K562 (cell line): Measurements from ENCODE around the gene KIF26B. TPM values are rescaled to one million over a fixed set of nuclear protein-coding genes. Genes with fewer than 3 reads are reported as not detected.
A peak's percentile ranks its signal among the peaks of the same experiment; 100 is the strongest.

Experiments
- ATAC-seq: fragments of 200-7000 bp; cut with Tn5 transposase; 3 replicates; pipeline ENCODE4 v1.9.1; 2020; ENCODE audit warnings: moderate library complexity
- BruUV-seq: library from RNA; stranded (reverse); fragments of 400-500 nt; replicated peaks from 2 replicates; lab custom pipeline; 2021; lab: Mats Ljungman, UMichigan
- CTCF ChIA-PET: fragments of 300-600 bp; formaldehyde crosslinking; extraction: SDS; loops from one replicate; lab custom pipeline; 2021; ENCODE audit warnings: low intra/inter-chr PET ratio; lab: Yijun Ruan, JAX
- POLR2A ChIA-PET: fragments of 300-600, 350-650 bp; sonication (Branson Sonifier 250); formaldehyde crosslinking; extraction: SDS; loops from one replicate; lab custom pipeline; 2021; ENCODE audit warnings: antibody characterized with exemption, inconsistent platforms; lab: Yijun Ruan, JAX
- DNase-seq, 4 experiments: peaks; one replicate each; pipeline versions ENCODE4 v3.0.0 to v3.0.0-alpha.2; 2011 to 2018; ENCODE audit warnings: low spot score in 3 of 4, mixed read lengths in 3 of 4; ENCODE audit errors: extremely low read depth in 1 of 4
- FAIRE-seq: peaks from 2 replicates; lab custom pipeline; 2011; peaks lifted over from hg19 to GRCh38; lab: Jason Lieb, UNC
- H2AFZ ChIP-seq: 2 replicates; pipeline ENCODE4 v1.6.0; 2011; ENCODE audit warnings: low read depth, low read length, control low read depth, inconsistent platforms
- H3K27ac ChIP-seq: fragments of 200-600 bp; 3 replicates; pipeline ENCODE4 v1.8.0; 2011; ENCODE audit warnings: low read depth, mild to moderate bottlenecking, control low read depth, inconsistent platforms, low read length, moderate library complexity, mixed read lengths; ENCODE audit errors: extremely low read depth
- H3K27me3 ChIP-seq, 2 experiments: fragments of 300-600 bp in 1 of 2; 2 replicates in 1 of 2; 3 replicates in 1 of 2; pipeline versions ENCODE4 v1.6.0 to v1.8.0; 2011; ENCODE audit warnings: inconsistent platforms in 2 of 2, low read length in 2 of 2, mild to moderate bottlenecking in 1 of 2, mixed read lengths in 1 of 2, moderate library complexity in 1 of 2; ENCODE audit not compliant: control insufficient read depth in 2 of 2, insufficient read depth in 2 of 2
- H3K36me3 ChIP-seq: fragments of 300-600 bp; 3 replicates; pipeline ENCODE4 v1.8.0; 2011; ENCODE audit warnings: mild to moderate bottlenecking, low read length, inconsistent platforms; ENCODE audit not compliant: control insufficient read depth, insufficient read depth
- H3K4me1 ChIP-seq, 2 experiments: fragments of 200-600 bp in 1 of 2; replicated peaks in 1 of 2; 2 replicates in 1 of 2; 3 replicates in 1 of 2; pipeline versions ENCODE4 v1.5.1 to v1.8.0; 2011; ENCODE audit warnings: inconsistent platforms in 2 of 2, low read length in 2 of 2, mild to moderate bottlenecking in 1 of 2, mixed read lengths in 1 of 2, moderate library complexity in 1 of 2; ENCODE audit not compliant: control insufficient read depth in 2 of 2, insufficient read depth in 2 of 2
- H3K4me2 ChIP-seq: 2 replicates; pipeline ENCODE4 v1.6.1; 2011; ENCODE audit warnings: low read length, control low read depth, inconsistent platforms, mixed read lengths; ENCODE audit not compliant: insufficient read depth
- H3K4me3 ChIP-seq: fragments of 200-600 bp; sonication (generic), shearing (Covaris generic); 2 replicates; pipeline ENCODE4 v1.5.1; 2016; ENCODE audit warnings: control low read depth, inconsistent platforms
- H3K79me2 ChIP-seq: fragments of 200-600 bp; 3 replicates; pipeline ENCODE4 v1.8.0; 2011; ENCODE audit warnings: low read length, inconsistent platforms; ENCODE audit not compliant: control insufficient read depth, insufficient read depth
- H3K9ac ChIP-seq, 2 experiments: 2 replicates each; pipeline versions ENCODE4 v1.6.0 to v1.6.1; 2011; ENCODE audit warnings: low read depth in 2 of 2, low read length in 2 of 2, control low read depth in 1 of 2, inconsistent platforms in 1 of 2, mild to moderate bottlenecking in 1 of 2, mixed read lengths in 1 of 2; ENCODE audit not compliant: insufficient read depth in 1 of 2
- H3K9me1 ChIP-seq: one replicate; pipeline ENCODE4 v1.6.0; 2011; ENCODE audit warnings: inconsistent platforms, mild to moderate bottlenecking, low read length, moderate library complexity; ENCODE audit not compliant: control insufficient read depth, insufficient read depth
- H3K9me3 ChIP-seq: replicated peaks from 2 replicates; pipeline ENCODE4 v1.5.1; 2011; ENCODE audit warnings: low read depth, low read length, inconsistent platforms; ENCODE audit not compliant: control insufficient read depth, insufficient read depth
- H4K20me1 ChIP-seq: replicated peaks from 2 replicates; pipeline ENCODE4 v1.6.1; 2011; ENCODE audit warnings: low read length, inconsistent platforms, mixed read lengths; ENCODE audit not compliant: control insufficient read depth, insufficient read depth
- BMI1 ChIP-seq: fragments of 150-350 bp; IDR thresholded peaks from 2 replicates; pipeline ENCODE4 v1.6.1; 2014; ENCODE audit warnings: low read length
- MIER1 ChIP-seq: fragments of 450-650 bp; IDR thresholded peaks from 2 replicates; pipeline ENCODE4 v1.6.1; 2016; ENCODE audit warnings: antibody characterized with exemption, mild to moderate bottlenecking, low read depth
- PBX2 ChIP-seq, 2 experiments: IDR thresholded peaks in 1 of 2; conservative IDR thresholded peaks in 1 of 2; 2 replicates each; pipeline ENCODE4 v1.6.1; 2016; ENCODE audit warnings: low read depth in 2 of 2, mild to moderate bottlenecking in 1 of 2, missing compliant biosample characterization in 1 of 2, missing genetic modification characterization in 1 of 2, moderate library complexity in 1 of 2
- RAD21 ChIP-seq, 2 experiments: fragments of 250-450 bp in 1 of 2; fragments of 450-650 bp in 1 of 2; sonication (Bioruptor Pico) in 1 of 2; formaldehyde crosslinking in 1 of 2; IDR thresholded peaks in 1 of 2; conservative IDR thresholded peaks in 1 of 2; 2 replicates each; pipeline versions ENCODE4 v1.4.0 to v1.8.0; 2020 to 2022; ENCODE audit warnings: mild to moderate bottlenecking in 2 of 2, moderate library complexity in 1 of 2
- RHOXF2B ChIP-seq: fragments of 250-450 bp; sonication (Bioruptor Pico); conservative IDR thresholded peaks from 2 replicates; pipeline ENCODE4 v1.5.1; 2021
- SMARCE1 ChIP-seq: fragments of 450-650 bp; IDR thresholded peaks from 2 replicates; pipeline ENCODE4 v1.7.1; 2016; ENCODE audit warnings: mild to moderate bottlenecking
- TAL1 ChIP-seq: fragments of 450-650 bp; IDR thresholded peaks from 2 replicates; pipeline ENCODE4 v1.6.1; 2016; ENCODE audit warnings: mild to moderate bottlenecking
- TCFL5 ChIP-seq: fragments of 250-450 bp; sonication (Bioruptor Pico); conservative IDR thresholded peaks from 2 replicates; pipeline ENCODE4 v1.6.1; 2021; ENCODE audit warnings: mild to moderate bottlenecking, moderate library complexity, matching md5 sums
- ZNF253 ChIP-seq: fragments of 250-450 bp; sonication (Bioruptor Pico); conservative IDR thresholded peaks from 2 replicates; pipeline ENCODE4 v1.6.1; 2021; ENCODE audit warnings: mild to moderate bottlenecking
- ZNF766 ChIP-seq: fragments of 200-800 bp; sonication (Bioruptor generic); conservative IDR thresholded peaks from 2 replicates; pipeline ENCODE4 v1.6.1; 2016; ENCODE audit warnings: missing genetic modification characterization, missing compliant biosample characterization
- WGBS: fragments of 100-300 bp; shearing (Covaris generic); methylation state at CpG from one replicate; pipeline ENCODE4 v1.1.6; 2016; ENCODE audit warnings: low coverage, mixed read lengths; ENCODE audit not compliant: insufficient coverage; ENCODE audit errors: missing lambda C conversion rate; 5-methylcytosine and 5-hydroxymethylcytosine counted together
- in situ Hi-C: fragments of 300-500 bp; cut with MboI; formaldehyde crosslinking; loops from 4 replicates; pipeline ENCODE4 v1.15.0; 2018; ENCODE audit warnings: inconsistent platforms, mixed read lengths
- intact Hi-C: fragments of 100-400 bp; cut with micrococcal nuclease; formaldehyde crosslinking; loops from 2 replicates; pipeline ENCODE4 v1.14.2; 2022
- polyA plus RNA-seq, 8 experiments: library from polyadenylated mRNA; depleted of rRNA in 4 of 8; stranded (reverse) in 5 of 8; unstranded in 3 of 8; fragments of >200 nt; fragmentation: Nextera tagmentation in 2 of 8; fragmentation: Illumina TruSeq in 1 of 8; extraction: Ambion mirVana in 2 of 8; extraction: Trizol in 1 of 8; gene quantifications; 2 replicates each; pipeline versions ENCODE4 v1.2.1 to v1.2.3, GENCODE V29; 2011 to 2014; ENCODE audit warnings: inconsistent platforms in 1 of 8, missing spikeins in 1 of 8
- total RNA-seq, 7 experiments: library from RNA; depleted of rRNA in 6 of 7; stranded (reverse); fragments of >200 nt in 6 of 7; fragmentation: Illumina TruSeq in 2 of 7; extraction: Trizol in 2 of 7; gene quantifications; 2 replicates each; pipeline versions ENCODE4 v1.2.1 to v1.2.3, GENCODE V29; 2011 to 2021; ENCODE audit warnings: low replicate concordance in 1 of 7

The KIF26B gene
- total and polyA plus RNA-seq, 9 of the 15 experiments (the other 6 are each of a cell fraction or from before 2014, with no cell fraction given): 0.02 to 0.08 (median 0.03) TPM; not detected in 6

GRCh38 chr1:245229051-245229450 lies 74.3 kb downstream of the KIF26B start (continued):
- peak in 1 of 2 experiments; percentile 27; a peak in 1 of 4 replicates for TF ChIP-seq RAD21 (CRISPR knock-in tag; conservative IDR thresholded peaks at IDR 0.05 in 1 of 2, IDR thresholded peaks at IDR 0.05 in 1 of 2)
- no peak for TF ChIP-seq ZNF253

GRCh38 chr1:245232931-245233330 lies 78.1 kb downstream of the KIF26B start:
- Histone ChIP-seq H3K27ac (no peak overlapping the region), H4K20me1 (no peaks in the 10 kb centered on the region), H3K9me1 (no peaks in the 10 kb centered on the region), H3K36me3 (no peaks in the 10 kb centered on the region), H3K4me1 (no peaks in the 10 kb centered on the region), H3K9me3 (no peaks in the 10 kb centered on the region), H3K4me2 (no peak overlapping the region), H3K4me3 (no peak overlapping the region), H3K27me3 (peaks cover 45 to 67% of the 10 kb centered on the region in 2 experiments), H3K9ac (no peak overlapping the region), H3K79me2 (no peaks in the 10 kb centered on the region), H2AFZ (no peak overlapping the region)
- BruUV-seq: no TSS peak
- 2% methylated on average over 6 of the region's 6 CpGs for WGBS
- in situ Hi-C loops (no loop called here), intact Hi-C loops (no loop called here)
- ChIA-PET CTCF (no interaction called here), POLR2A (no interaction called here)
- FAIRE-seq (no peak), ATAC-seq (no peak), DNase-seq (no peak)
- TF ChIP-seq BMI1 (no peak), TAL1 (no peak), ZNF766 (CRISPR knock-in tag) (no peak), PBX2 (CRISPR knock-in tag; IDR thresholded peaks at IDR 0.05; ENCODE audit: low read depth) (no peak), PBX2 (tag; conservative IDR thresholded peaks at IDR 0.05; ENCODE audit: low read depth) (no peak), TCFL5 (CRISPR knock-in tag) (no peak), MIER1 (no peak), RHOXF2B (CRISPR knock-in tag) (no peak), SMARCE1 (no peak)
